H54 (cell line): Measurements from ENCODE around the gene GLS.
A peak's percentile ranks its signal among the peaks of the same experiment; 100 is the strongest.

Source experiments
- DNase-seq: peaks from one replicate; pipeline ENCODE4 v3.0.0; 2011; ENCODE audit warnings: low spot score, mixed read lengths; ENCODE audit not compliant: insufficient read length
- FAIRE-seq: peaks from 3 replicates; lab custom pipeline; 2011; peaks lifted over from hg19 to GRCh38; lab: Jason Lieb, UNC
- POLR2A ChIP-seq: IDR thresholded peaks from 2 replicates; pipeline ENCODE4 v1.6.1; 2011; ENCODE audit warnings: low read depth, mild to moderate bottlenecking, low read length

The GLS gene

GRCh38 chr2:190910341-190911136, 29.9 kb downstream of the GLS start:
- FAIRE-seq, result no peak
- DNase-seq, result no peak
- no peak for TF ChIP-seq POLR2A

DNA sequence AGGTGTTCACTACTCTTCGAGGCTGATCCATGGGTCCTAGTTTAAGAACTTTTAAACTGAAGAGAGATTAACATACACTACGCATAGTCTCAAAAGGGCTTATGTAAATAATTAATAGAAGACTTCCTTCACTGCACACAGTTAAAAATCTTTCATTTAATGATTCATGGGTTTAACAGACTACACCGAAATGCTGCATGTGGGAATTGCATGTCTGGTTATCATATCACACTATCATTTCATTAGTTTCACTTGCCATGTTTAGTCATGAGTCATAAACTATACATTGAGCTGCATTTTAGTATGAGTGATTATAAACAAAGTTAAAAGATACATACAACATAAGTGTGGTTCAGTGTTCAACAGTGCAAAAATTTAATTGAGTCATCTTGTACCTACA, 31.2 kb downstream of the GLS start:
- FAIRE-seq (peak; percentile 48), DNase-seq (no peak)
- no peak for TF ChIP-seq POLR2A

DNA sequence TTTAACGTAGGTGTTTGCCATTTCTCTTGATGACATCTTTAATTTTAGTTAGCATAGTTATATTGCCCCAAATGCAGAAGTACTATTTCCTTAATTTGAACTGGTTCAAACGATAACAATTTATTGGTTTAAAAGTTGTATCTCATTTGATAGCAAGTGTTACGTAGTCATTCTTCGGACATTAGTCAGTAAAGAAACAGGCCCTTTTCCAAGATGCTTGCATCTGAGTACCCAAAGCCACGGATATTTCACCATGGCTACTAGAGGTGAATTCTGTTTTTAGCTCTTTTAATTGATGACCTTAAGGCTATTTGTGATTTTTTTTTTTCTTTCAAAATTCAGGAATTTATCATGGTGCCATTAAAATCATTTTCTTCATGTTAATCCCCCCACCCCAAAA, 32.1 kb downstream of the GLS start:
- DNase-seq, result no peak
- no peak for TF ChIP-seq POLR2A
- FAIRE-seq, result peak; percentile 80

GRCh38 chr2:190913725-190914124, 33.1 kb downstream of the GLS start:
- no peak for TF ChIP-seq POLR2A
- no peak for FAIRE-seq
- no peak for DNase-seq

- no peak for TF ChIP-seq POLR2A
- DNase-seq, result no peak
- no peak for FAIRE-seq
Observed at GRCh38 chr2:190916829-190917228, 36.2 kb downstream of the GLS start.

DNA sequence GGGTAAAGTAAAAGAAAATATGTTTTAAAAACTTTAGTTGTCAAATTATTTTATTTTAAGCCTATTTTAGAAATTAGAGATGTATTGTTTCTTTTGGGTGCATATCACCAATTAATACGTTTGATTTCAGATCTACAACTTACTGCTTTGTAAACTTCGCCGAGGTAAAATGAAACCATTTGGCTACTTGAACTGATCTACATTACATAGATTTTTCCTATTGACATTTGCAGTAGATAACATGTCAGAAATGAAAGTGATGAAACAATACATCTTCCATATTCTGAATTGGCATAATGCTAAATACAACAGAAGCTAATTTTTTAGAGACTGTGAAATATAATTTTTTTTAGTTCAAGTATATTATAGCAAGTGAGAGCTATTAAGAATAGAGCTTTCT, 39.5 kb downstream of the GLS start:
- DNase-seq (no peak), FAIRE-seq (no peak)
- TF ChIP-seq POLR2A, result no peak

- TF ChIP-seq POLR2A, result no peak
- DNase-seq, result no peak
- peak; percentile 65 for FAIRE-seq
Observed at GRCh38 chr2:190922376-190922775, 41.8 kb downstream of the GLS start.

GRCh38 chr2:190927301-190927700, 46.7 kb downstream of the GLS start:
- FAIRE-seq, result peak; percentile 55
- no peak for TF ChIP-seq POLR2A
- DNase-seq, result no peak

DNA sequence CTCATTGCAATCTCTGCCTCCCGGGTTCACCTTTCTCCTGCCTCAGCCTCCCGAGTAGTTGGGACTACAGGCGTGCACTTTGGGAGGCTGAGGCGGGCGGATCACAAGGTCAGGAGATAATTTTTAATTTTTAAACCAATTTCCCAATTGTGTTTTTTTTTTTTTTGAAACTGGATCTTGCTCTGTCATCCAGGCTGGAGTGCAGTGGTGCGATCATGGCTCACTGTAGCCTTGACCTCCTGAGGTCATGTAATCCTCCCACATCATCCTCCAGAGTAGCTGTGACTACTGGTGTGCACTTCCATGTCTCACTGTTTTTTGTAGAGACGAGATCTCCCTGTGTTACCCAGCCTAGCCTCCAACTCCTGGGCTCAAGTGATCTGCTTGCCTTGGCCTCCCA, 49.3 kb downstream of the GLS start:
- no peak for TF ChIP-seq POLR2A
- no peak for FAIRE-seq
- no peak for DNase-seq

DNA sequence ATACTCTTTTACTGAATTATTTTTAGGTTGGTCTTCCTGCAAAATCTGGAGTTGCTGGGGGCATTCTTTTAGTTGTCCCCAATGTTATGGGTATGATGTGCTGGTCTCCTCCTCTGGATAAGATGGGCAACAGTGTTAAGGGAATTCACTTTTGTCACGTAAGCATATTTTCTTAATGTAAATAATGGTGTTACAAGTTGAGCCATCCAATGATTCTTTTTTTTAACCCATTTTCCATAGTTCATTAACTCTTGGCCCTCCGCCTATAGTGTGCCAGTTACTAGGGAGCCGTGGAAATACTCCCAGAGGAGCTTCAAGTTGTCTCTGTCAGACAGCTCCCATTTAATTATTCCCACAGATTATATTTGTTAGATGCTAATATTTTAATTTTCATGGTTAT, 49.8 kb downstream of the GLS start:
- no peak for FAIRE-seq
- TF ChIP-seq POLR2A, result no peak
- no peak for DNase-seq

DNA sequence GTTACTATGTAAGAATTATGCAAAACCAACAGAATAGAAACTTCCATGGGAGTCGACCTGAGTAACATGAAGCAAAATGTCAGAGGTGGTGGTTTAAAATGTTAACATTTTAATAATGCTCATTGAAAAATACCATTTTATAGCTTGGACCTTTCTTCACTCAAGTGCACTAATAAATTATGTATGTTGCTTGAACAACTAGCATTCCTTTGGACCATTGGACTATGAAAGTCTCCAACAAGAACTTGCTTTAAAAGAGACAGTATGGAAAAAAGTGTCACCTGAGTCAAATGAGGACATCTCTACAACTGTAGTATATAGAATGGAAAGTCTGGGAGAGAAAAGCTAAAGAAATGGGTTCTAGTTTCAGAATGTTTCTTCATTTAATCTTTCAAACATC, 51.9 kb downstream of the GLS start:
- FAIRE-seq, result peak; percentile 6
- DNase-seq, result no peak
- no peak for TF ChIP-seq POLR2A

DNA sequence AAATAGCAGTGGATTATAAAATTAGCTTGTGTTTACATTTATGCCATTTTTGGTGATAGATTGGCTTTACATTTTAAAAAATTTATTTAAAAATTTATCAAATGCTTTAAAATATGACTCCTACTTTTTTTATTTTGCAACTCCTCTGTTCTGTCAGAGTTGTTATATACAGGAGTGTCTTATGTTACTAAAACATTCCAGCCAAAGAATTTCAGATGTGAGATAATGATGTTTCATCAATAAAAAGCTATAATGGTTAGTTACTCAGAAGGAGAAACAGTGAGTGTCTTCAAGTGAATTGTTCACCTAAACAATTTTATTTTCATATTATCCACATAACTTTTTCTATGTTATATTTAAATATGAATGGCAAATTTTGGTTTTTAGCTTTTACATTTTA, 52.7 kb downstream of the GLS start:
- no peak for FAIRE-seq
- DNase-seq, result no peak
- TF ChIP-seq POLR2A, result no peak

GRCh38 chr2:190935054-190935453, 54.4 kb downstream of the GLS start:
- FAIRE-seq, result no peak
- TF ChIP-seq POLR2A, result no peak
- DNase-seq, result no peak

DNA sequence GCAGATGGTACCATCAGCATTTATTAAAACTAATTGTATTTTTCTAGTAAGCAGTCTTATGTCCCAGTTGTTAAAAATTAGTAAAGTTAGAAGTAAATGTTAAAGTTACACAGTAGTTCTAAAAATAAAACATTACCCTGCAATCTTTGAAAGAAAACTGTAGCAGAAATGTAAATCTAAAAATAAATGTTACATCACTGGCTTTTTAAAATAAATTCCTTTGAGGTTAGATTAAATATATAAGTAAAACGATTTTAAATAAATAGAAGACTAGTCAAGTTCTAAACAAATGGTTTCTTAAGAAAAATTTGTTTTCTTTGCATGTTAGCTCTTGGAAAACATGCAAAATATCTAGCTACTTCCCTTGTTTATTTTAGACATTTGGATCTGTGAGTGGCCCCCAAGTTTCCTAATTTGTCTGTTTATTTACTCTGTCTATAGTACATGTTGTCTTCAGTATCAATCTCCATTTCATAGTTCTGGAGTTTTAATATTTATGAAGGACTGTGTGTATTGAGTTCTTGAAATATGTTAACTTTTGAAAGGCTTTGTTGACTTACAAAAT, 58.2 kb downstream of the GLS start:
- DNase-seq, result no peak
- FAIRE-seq, result no peak
- TF ChIP-seq POLR2A, result no peak

DNA sequence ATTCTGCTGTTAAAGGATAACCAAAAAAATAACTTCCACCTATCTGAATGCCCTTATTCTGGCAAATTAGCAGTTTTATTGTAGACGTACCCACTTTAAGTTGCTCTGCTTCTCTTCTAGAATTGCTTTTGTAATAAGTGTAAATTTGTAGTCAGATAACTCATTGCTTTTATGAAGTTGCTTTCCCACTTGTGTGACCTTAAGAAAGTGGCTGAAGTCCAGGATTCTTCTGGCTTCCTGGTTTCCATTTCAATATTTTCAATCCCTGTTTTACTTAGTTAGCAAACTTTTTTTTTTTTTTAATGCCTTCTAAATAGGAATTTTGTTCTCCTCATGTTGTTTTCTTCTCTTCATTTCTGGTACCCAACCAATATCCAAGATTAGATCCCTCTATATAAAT, 59.8 kb downstream of the GLS start:
- TF ChIP-seq POLR2A, result no peak
- no peak for DNase-seq
- FAIRE-seq, result peak; percentile 50
